22Rv1 (cell line): Measurements from ENCODE around the gene PDGFB.

Experiments used
- ZFX ChIP-seq: fragments of 450-650 bp; IDR thresholded peaks from 2 replicates; pipeline ENCODE4 v1.6.1; 2017; ENCODE audit warnings: antibody characterized with exemption, borderline replicate concordance
- TF ChIP-seq, protein P1 (sequence below): fragments of 450-650 bp; IDR thresholded peaks from 2 replicates; pipeline ENCODE4 v1.5.1; 2017; ENCODE audit warnings: mild to moderate bottlenecking

DNA sequence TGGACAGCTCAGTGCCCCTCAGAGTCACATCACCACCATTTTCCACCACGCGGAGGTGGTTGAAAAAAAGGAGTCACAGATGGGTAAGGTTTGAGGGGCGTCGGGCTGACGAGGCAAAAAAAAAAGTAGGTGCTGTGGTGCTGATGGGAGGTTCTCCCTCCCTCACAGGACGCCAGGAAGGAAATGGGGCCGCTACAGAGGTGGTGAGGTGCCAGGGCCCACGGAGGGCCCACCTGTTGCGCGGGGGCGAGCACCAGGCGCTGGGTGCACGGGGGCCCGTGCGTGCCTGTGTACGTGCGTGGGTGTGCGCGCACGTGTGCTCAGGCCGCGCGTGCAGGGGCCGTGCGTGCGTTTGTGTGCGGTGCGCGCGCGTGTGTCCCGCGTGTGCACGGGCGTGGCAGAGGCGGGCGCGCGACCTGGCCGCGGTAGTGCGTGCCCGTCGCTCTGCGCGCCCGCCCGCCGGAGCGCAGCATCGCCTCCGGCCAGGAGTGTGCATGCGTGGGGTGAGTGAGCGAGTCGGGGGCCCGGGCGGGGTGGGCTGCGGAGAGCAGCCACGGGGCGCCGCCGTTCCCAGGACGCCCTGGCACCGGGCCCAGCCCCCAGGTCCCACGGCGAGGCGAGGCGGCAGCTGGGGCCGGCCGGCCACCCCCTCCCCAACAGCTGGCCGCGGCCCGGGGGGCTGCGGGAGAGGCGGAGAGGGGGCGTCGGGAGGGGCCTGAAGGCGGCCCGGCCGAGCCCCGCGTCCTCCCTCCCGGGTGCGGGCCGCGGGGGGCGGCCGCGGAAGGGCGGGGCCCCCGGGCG is 2.8 kb downstream of the PDGFB start:
- TF ChIP-seq, protein P1, sequence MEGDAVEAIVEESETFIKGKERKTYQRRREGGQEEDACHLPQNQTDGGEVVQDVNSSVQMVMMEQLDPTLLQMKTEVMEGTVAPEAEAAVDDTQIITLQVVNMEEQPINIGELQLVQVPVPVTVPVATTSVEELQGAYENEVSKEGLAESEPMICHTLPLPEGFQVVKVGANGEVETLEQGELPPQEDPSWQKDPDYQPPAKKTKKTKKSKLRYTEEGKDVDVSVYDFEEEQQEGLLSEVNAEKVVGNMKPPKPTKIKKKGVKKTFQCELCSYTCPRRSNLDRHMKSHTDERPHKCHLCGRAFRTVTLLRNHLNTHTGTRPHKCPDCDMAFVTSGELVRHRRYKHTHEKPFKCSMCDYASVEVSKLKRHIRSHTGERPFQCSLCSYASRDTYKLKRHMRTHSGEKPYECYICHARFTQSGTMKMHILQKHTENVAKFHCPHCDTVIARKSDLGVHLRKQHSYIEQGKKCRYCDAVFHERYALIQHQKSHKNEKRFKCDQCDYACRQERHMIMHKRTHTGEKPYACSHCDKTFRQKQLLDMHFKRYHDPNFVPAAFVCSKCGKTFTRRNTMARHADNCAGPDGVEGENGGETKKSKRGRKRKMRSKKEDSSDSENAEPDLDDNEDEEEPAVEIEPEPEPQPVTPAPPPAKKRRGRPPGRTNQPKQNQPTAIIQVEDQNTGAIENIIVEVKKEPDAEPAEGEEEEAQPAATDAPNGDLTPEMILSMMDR, result no peak
- TF ChIP-seq ZFX, result no peak
